Right ventricle myocardium superior (tissue), 1 donor: ENCODE data around the gene SECISBP2. TPM values are rescaled to one million over a fixed set of nuclear protein-coding genes. Genes with fewer than 3 reads are reported as not detected.

ENCODE experiments used
- ATAC-seq: fragments of 200-7000 bp; cut with Tn5 transposase; one replicate; pipeline ENCODE4 v1.9.1; 2020; ENCODE audit warnings: mild to moderate bottlenecking; ENCODE audit not compliant: poor library complexity
- DNase-seq: peaks from one replicate; pipeline ENCODE4 v3.0.0-alpha.2; 2020
- intact Hi-C: fragments of 100-400 bp; cut with DNase I; formaldehyde crosslinking; loops from one replicate; pipeline ENCODE4 v1.11.2; 2022
- total RNA-seq: library from RNA; stranded (reverse); fragmentation: NEBNext Ultra II Directional; extraction: Animal tissue kit (Norgen Biotek cat#: 25700); gene quantifications from one replicate; pipeline ENCODE4 v1.2.1, GENCODE V29; 2021
- donor health status: DM: no; HTN: yes; CAD: no; lungs with severe emphysema.

Gene SECISBP2
- total RNA-seq, 1 donor from 2014 or later, result 14.2 TPM

DNA sequence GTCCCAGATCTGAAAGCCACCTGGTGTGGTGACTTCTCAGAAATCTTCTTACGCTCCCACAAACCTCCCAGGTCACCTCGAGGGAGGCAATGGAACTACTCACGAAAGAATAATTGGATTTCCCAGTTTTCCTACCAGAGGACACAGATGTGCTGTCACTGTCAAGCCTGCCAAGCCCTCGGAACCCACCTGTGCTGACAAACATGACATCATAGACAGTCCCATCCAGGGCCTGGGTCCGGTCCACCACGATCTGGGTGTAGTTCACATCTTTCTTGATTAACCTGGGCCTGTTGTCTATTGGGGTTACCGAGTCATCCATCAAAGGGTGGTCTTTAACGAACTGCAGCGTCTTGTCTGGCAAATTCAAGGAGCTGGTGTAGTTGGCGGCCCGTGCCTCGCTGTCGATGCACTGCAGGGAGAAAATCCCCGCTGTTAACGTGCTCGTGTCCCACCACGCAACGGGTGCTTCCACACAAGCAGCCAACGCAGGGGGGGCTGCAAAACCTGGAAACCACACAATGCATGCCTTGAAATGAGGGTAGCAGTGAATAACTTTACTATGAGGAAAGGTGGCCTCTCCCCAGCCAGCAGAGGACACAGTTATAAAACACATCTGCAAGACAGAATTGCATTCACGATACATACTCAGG is 69.0 kb downstream of the SECISBP2 start:
- intact Hi-C loops, result no loop called here
- ATAC-seq, result no peak
- DNase-seq, result no peak

DNA sequence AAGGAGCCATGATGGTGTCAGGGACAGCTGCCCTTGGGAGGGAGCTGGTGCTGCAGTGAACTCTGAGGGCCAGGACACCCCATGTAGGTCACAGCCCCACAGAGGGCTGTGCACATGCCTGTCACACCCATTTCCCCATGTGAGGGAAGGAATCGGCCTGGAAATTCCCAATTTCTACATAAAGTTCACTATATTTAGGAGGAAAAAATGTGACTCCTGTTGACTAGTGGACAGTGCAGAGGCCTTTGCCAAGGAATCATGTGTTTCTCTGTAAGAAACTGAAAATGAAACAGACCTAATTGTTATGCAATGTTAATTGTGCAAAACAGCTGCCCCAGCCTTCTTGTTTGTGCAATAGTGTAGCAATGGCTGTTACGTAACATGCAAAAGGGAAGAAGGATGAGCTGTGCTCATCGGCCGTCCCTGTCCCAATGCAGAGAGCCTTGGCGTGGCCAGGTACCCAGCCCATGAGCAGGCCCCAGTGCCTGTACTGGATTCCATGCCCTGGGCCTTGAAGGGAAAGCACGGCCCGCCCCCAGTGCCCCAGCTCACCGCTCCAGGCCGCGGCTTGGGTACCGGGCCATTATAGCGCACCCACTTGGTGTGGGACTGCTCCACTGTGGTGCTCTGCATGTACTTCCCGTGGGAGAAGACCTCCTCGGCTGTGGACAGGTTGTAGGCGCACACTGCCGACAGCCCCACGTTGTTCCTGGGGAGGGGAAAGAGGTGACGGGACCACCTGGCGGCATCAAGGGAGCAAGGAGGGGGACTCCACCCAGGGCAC is 70.0 kb downstream of the SECISBP2 start:
- DNase-seq (peak; percentile 75), ATAC-seq (peak; percentile 72)
- intact Hi-C loops, result no loop called here

DNA sequence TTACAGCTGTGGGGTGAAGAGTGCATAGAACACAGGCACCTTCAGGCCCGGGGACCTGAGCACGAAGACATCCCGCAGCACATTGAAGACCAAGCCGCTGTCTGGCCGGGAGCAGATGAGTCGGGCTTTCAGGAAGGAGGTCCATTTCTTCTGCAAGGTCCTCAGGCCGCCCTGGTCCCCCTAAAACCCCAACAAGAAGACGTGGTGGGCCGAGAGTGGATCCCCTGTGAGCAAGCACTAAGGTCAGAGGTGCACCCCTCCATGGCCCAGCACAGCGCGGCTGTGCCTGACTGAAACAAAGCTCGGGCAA is 70.5 kb downstream of the SECISBP2 start:
- intact Hi-C loops, result no loop called here

DNA sequence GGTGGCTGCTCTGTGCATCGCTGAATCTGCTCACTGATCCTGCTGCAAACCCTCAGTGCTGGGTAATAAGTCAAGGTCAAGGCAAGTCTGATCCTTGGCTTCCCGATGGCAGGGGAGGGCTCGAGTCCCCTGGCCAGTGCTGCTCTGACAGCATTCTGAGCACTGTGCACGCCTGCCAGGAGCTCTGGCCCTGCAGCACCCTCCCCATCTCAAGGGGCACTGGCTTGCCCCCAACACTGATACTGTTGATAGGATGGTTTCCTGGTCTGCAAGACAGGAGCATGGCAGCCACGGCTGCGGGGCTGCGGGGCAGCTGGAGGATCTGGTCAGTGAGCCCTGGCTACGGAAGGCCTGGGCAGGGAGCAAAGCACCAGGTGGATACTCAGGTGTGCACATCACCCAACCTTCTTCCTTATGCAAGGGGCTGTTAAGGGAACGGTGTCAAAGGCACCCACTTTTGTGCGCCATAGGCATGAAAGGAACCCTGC is 71.8 kb downstream of the SECISBP2 start:
- intact Hi-C loops, result no loop called here
- no peak for DNase-seq
- no peak for ATAC-seq

More for the DNA sequence above, 70.5 kb downstream of the SECISBP2 start:
- ATAC-seq (no peak), DNase-seq (no peak)

DNA sequence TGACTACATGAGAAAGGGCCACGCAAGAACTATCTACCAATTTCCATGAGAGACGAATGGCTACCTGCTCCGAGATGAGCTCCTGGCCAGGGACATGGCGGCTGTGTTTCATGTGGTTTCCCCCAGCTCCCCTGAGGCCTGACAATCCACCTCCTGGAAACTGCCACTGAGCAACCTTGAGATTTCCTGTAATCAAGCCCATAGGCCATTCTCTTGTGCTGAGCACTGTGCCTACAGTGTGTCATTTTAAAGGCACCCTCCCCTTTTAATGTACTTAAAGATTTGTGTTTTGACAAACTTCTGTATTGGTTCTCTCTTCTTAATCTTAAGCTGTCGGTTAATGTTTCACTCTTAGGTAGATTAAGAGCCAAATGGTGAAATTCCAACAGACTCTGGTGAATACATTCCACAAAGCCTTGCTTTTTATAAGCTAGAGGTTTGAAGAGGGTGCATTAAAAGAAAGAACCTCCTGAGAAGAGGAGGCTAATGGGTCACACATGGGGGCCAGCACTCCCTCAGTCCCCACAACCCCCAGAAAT is 72.3 kb downstream of the SECISBP2 start:
- DNase-seq, result no peak
- intact Hi-C loops, result no loop called here
- ATAC-seq, result no peak

DNA sequence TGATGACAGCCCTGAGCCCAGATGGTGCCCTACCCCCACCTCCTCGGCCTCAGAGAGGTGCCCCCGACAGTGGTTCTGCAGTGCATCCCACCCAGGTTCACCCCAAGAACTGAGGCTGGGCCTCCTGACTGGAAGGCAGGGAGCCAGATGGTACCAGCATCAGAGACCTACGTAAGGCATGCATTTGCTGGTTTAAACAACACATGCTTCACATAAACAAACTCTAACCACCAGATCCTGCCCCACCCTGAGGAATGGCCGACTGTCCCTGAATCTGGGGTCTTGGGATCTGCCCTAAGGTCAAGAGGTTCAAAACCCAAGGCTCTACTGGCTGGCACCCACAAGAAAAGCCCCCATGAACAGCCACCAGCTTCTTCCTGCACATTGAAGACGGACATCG is 73.3 kb downstream of the SECISBP2 start:
- DNase-seq (no peak), ATAC-seq (no peak)
- intact Hi-C loops, result no loop called here

DNA sequence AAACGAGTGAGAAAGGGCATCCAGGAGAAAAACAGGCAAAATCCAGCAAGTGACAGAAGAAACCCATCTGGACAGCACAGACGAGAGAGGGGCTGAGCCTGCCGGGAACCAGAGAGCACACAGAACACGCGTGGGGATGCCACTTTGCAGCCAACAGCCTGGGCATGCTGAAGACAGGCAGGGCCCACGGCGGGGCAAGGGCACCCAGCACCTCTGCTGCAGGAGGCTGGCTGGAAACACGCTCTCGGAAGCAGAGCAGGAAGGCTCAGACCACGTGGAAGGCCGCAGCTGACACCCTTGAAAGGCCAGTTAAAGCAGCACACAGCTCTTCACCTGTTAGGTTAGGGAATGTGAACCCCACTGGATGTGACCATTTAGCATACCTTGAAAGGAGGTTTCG is 76.1 kb downstream of the SECISBP2 start:
- no peak for DNase-seq
- ATAC-seq, result no peak
- intact Hi-C loops, result no loop called here

DNA sequence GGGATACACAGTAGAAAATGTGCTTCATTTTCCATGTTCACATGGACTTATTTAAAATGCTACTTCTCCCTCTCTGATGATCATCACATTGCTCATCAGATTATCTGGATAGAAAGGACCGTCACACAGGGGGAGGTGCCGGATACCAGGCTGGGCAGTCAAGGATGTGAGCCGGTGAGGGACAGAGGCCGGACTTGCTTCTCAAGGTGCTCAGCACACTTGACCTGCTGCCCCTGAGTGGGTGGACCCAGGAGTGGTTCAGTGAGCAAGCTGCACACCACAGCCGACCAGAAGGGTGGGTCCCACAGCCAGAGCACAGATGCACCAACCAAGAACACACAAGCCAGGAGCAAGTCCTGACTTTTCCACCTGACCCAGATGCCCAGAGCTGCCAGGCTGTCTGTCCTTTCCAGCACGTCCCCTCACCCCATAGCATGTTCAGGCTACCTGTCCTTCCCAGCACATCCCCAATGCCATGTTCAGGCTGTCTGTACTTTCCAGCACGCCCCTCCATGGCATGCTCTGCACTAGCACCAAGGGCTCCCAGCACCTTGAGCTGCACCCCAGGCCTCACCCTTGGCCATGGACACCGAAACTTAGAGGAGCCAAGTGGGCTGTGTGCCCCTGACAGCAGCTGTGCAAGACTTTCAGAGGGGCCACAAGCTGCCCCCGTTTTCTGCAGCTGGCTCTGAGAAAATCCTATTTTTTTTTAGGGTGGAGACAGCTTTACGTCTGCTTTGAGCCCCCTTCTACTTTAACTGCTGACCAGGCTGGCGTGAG is 77.8 kb downstream of the SECISBP2 start:
- DNase-seq (no peak), ATAC-seq (no peak)
- intact Hi-C loops, result no loop called here

DNA sequence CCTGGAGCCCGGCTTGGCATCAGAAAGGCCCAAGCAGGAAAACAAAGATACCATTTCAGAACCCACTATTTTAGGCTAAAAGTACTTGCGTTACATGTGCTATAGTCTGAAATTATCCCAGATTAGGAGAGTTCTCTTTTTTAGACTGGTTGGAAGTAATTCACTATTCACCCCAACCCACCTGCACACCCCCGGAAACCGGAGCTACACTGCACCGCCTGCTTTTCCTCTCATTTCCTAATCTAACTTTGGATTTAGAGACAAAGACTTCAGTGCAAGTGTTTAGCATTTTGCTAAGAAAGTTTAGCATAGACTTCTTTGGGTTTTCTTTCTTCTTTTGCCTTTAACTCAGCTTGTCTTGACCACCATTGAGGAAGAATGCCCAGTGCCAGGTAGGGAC is 79.2 kb downstream of the SECISBP2 start:
- DNase-seq (no peak), ATAC-seq (no peak)
- intact Hi-C loops, result no loop called here

DNA sequence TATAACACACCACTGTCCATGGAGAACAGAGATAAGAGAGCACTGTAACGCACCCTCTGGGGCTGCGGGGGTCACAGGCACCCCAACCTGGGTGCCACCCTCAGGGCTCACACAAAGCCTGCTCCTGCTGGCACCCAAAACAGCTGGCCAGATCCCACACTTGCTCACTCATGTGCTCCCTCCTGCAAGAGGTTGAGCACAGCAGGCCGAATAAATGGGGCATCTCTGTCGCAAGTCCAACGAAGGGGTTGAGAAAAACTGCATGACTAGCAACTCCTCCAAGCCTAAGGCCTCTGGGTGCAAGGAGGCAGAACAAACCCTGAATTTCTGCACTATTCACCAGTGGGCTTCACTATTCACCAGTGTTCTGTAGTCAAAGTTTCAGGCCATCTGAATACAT is 80.3 kb downstream of the SECISBP2 start:
- no peak for ATAC-seq
- intact Hi-C loops, result no loop called here
- no peak for DNase-seq

DNA sequence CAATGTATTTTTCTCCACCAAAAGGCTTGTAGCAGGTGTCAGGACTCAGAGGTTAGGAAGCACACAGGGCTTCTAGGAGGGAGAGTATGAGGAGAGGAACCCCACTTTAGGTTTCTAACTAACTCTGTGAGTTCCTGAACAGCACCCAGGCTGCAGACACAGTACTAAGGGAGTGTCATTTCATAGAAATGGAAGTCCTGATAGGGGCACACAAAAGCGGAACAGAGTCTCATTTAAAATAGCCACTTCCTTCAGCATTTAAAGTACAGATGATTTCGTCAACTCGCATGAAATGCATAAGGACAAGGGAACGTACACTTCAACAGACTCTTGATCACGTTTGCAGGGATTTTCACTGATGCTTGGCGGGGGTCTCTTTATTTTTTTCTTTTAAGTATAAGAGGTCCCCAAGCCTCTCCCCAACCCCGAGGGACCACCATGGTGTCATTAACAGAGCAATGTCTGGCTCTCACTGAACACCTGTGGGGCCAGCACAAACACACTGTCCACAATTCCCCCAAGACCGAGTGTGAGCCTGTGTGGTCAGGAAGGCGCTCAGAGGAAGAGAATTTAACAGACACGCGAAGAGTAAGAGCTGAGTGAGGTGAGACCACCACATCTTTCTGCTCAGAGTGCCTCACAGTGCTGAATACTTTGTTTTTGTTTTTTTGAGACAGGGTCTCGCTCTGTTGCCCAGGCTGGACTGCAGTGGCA is 82.3 kb downstream of the SECISBP2 start:
- ATAC-seq, result peak; percentile 70
- DNase-seq, result no peak
- intact Hi-C loops, result no loop called here

DNA sequence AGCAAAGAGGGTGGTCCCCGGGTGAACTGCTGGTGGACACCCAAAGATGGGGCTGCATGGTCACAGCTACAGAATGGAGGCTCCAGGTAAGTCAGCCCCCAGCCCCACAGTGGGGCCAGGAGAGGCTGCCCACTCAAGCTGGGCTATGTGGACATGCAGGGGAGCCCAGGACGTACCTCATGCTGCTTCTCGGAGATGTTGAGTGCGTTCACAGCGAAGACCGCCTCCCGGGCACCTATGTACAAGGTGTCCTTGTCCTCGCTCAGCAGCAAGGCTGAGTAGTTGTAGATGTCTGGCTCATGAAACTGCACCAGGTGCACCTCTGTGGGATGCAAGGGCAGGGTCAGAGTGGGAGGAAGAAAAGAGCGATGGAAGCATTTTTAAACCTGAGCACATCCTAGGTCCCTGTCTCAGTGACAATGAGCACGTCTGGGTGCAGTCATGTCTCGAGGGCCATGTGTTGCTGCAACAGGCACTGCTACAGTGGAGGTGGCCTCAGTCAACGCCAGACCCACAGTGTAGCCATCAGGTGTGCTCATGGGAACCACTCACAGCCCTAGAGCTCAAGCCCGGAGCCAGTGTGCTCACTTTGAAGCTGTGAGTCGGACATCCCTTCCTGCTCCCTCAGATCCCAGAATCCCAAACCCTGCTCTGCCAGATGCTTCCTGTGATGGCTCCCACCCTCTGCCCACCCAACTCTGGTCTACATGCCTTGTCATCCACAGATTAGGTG is 84.6 kb downstream of the SECISBP2 start:
- intact Hi-C loops, result no loop called here
- no peak for ATAC-seq
- DNase-seq, result no peak

DNA sequence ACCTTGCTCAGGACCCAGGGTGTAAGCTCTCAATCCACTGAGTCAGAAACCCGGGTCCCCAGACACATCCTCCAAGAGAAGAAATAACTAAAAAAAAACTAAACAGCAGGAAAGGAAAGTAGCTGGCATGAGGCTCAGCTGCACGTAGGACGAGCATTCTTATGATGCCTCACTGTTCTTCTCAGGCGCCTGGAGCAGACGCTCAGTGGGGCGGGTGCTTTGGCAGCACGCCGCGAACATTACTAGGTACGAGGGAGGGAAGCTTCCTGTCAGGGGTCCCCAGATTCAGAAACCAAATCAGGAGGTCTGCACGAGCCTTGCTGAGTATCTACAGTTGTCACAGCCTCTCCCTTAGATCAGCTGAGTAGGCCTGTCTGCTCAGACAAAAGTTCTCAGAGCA is 85.8 kb downstream of the SECISBP2 start:
- intact Hi-C loops, result no loop called here
- no peak for ATAC-seq
- no peak for DNase-seq

DNA sequence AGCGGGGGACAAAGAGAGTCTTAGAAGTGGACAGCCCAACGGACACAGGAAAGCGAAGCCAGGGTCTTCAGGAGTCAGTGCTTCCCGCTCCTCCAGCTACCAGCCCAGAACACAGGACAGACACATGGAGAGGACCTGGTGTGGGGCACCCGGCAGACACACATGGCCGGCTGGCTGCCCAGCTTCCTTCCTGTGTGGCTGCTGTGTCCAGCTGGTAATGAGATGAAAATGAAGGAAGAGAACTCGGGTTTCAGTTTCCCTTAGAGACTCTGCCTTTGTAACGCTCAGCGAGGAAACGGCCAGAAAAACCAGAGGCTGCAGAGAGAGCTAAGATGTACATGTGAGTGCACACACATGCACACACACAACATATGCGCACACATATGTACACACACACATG is 87.5 kb downstream of the SECISBP2 start:
- DNase-seq (peak; percentile 73), ATAC-seq (peak; percentile 58)
- intact Hi-C loops, result no loop called here

DNA sequence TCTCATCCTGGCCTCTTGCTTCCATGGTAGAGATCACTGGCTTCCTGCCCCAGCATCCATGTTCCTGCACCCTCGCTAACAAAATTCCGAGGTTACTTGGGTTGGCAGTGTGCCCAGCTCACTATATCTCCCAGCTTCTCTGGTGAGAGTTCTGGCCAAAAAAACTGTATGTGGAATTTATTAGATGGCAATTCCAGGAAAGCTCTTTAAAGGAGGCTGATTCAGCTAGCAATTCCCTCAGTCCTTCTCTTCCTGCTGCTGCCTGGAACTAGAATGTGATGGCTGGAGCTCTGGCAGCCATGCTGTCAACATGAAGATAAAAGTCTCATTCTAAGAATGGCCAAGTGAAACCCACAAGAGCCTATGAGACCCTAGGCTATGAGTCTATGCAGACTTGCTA is 88.8 kb downstream of the SECISBP2 start:
- intact Hi-C loops, result no loop called here
- no peak for DNase-seq

DNA sequence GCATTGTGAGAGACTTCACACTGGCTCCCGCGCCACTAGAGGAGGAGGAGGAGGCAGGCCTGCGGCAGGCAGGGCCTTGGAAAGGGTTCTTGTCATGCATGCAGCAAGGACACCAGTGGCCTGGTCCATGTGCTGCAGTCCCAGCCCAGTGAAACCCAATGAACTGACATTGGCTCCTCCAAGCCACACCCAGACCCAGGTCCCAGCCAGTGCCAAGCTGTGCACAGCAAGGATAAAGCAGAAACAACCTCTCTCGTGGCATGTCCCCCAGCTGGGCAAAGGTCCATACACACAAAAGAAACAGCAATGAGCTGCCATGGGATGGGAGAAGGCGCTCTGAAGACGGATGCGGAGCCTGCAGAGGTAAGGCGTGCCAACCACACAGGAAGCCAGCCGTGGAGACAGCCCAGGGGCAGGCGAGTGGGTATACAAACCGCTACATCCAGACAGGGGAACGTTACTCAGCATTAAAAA is 90.4 kb downstream of the SECISBP2 start:
- ATAC-seq, result no peak

More for the DNA sequence above, 88.8 kb downstream of the SECISBP2 start:
- no peak for ATAC-seq

More for the DNA sequence above, 90.4 kb downstream of the SECISBP2 start:
- DNase-seq, result no peak
- intact Hi-C loops, result no loop called here
